ENCODE data around the gene GPR75. TPM values are rescaled to one million over a fixed set of nuclear protein-coding genes. Genes with fewer than 3 reads are reported as not detected.

GPR75 gene
- total and polyA plus RNA-seq, 4 donors, result 10.0 to 17.5 (median 14.0) TPM

GRCh38 chr2:53881360-53881759 lies 21.6 kb upstream of the GPR75 start:
- Histone ChIP-seq H3K27ac (ENCODE audit: low read depth, low read length) (no peak overlapping the region), H3K27me3 (ENCODE audit: control insufficient read depth, insufficient read depth, low read length) (no peaks in the 10 kb centered on the region), H3K36me3 (ENCODE audit: control insufficient read depth, insufficient read depth, low read length) (peaks cover 6% of the 10 kb centered on the region), H3K4me3 (ENCODE audit: low read depth, low read length) (no peak overlapping the region), H3K4me1 (ENCODE audit: control insufficient read depth, insufficient read depth, low read length) (no peaks in the 10 kb centered on the region), H3K9me3 (ENCODE audit: control insufficient read depth, insufficient read depth, low read length) (no peaks in the 10 kb centered on the region)
- 75% methylated on average over 2 of the region's 2 CpGs for WGBS (ENCODE audit: insufficient coverage)
- DNase-seq (ENCODE audit: low read depth in 4 of 6, low spot score in 6 of 6), result no peak

- Histone ChIP-seq H3K36me3 (ENCODE audit: control insufficient read depth, insufficient read depth, low read length) (peaks cover 3% of the 10 kb centered on the region), H3K9me3 (ENCODE audit: control insufficient read depth, insufficient read depth, low read length) (no peaks in the 10 kb centered on the region), H3K27ac (ENCODE audit: low read depth, low read length) (no peak overlapping the region), H3K4me1 (ENCODE audit: control insufficient read depth, insufficient read depth, low read length) (no peaks in the 10 kb centered on the region), H3K27me3 (ENCODE audit: control insufficient read depth, insufficient read depth, low read length) (no peaks in the 10 kb centered on the region), H3K4me3 (ENCODE audit: low read depth, low read length) (no peak overlapping the region)
- no peak for DNase-seq (ENCODE audit: low read depth in 4 of 6, low spot score in 6 of 6)
- whole genome bisulfite sequencing (ENCODE audit: insufficient coverage), result no CpG with 5 or more reads among the region's 3 CpGs
These were observed 21.0 kb upstream of the GPR75 start for GRCh38 chr2:53880756-53881155.

- H3K27ac ChIP-seq (ENCODE audit: low read depth, low read length), result no peak overlapping the region
- no peak for DNase-seq (ENCODE audit: low read depth in 4 of 6, low spot score in 6 of 6)
- no CpG with 5 or more reads among the region's 2 CpGs for WGBS (ENCODE audit: insufficient coverage)
- no peak overlapping the region for H3K4me3 ChIP-seq (ENCODE audit: low read depth, low read length)
- H3K9me3 ChIP-seq (ENCODE audit: control insufficient read depth, insufficient read depth, low read length), result no peaks in the 10 kb centered on the region
- H3K4me1 ChIP-seq (ENCODE audit: control insufficient read depth, insufficient read depth, low read length), result no peaks in the 10 kb centered on the region
- peaks cover 14% of the 10 kb centered on the region for H3K36me3 ChIP-seq (ENCODE audit: control insufficient read depth, insufficient read depth, low read length)
- H3K27me3 ChIP-seq (ENCODE audit: control insufficient read depth, insufficient read depth, low read length), result no peaks in the 10 kb centered on the region
These were observed 17.8 kb upstream of the GPR75 start for GRCh38 chr2:53877556-53877955.

- no peaks in the 10 kb centered on the region for H3K4me1 ChIP-seq (ENCODE audit: control insufficient read depth, insufficient read depth, low read length)
- no peaks in the 10 kb centered on the region for H3K27me3 ChIP-seq (ENCODE audit: control insufficient read depth, insufficient read depth, low read length)
- H3K36me3 ChIP-seq (ENCODE audit: control insufficient read depth, insufficient read depth, low read length), result peaks cover 14% of the 10 kb centered on the region
- no peak overlapping the region for H3K4me3 ChIP-seq (ENCODE audit: low read depth, low read length)
- DNase-seq (ENCODE audit: low read depth in 4 of 6, low spot score in 6 of 6), result no peak
- WGBS (ENCODE audit: insufficient coverage), result no CpG with 5 or more reads among the region's 1 CpG
- H3K9me3 ChIP-seq (ENCODE audit: control insufficient read depth, insufficient read depth, low read length), result no peaks in the 10 kb centered on the region
- H3K27ac ChIP-seq (ENCODE audit: low read depth, low read length), result no peak overlapping the region
These were observed 17.3 kb upstream of the GPR75 start for GRCh38 chr2:53877112-53877511.

- 100% methylated on average over 1 of the region's 7 CpGs for WGBS (ENCODE audit: insufficient coverage)
- Histone ChIP-seq H3K9me3 (ENCODE audit: control insufficient read depth, insufficient read depth, low read length) (no peaks in the 10 kb centered on the region), H3K27ac (ENCODE audit: low read depth, low read length) (no peak overlapping the region), H3K4me1 (ENCODE audit: control insufficient read depth, insufficient read depth, low read length) (no peaks in the 10 kb centered on the region), H3K4me3 (ENCODE audit: low read depth, low read length) (no peak overlapping the region), H3K36me3 (ENCODE audit: control insufficient read depth, insufficient read depth, low read length) (peaks cover 17% of the 10 kb centered on the region), H3K27me3 (ENCODE audit: control insufficient read depth, insufficient read depth, low read length) (no peaks in the 10 kb centered on the region)
- DNase-seq (ENCODE audit: low read depth in 4 of 6, low spot score in 6 of 6), result no peak
These were observed 14.7 kb upstream of the GPR75 start for GRCh38 chr2:53874401-53874950.

GRCh38 chr2:53867773-53868172 lies 8.0 kb upstream of the GPR75 start:
- WGBS (ENCODE audit: insufficient coverage), result no CpG with 5 or more reads among the region's 2 CpGs
- no peaks in the 10 kb centered on the region for H3K27me3 ChIP-seq (ENCODE audit: control insufficient read depth, insufficient read depth, low read length)
- H3K4me1 ChIP-seq (ENCODE audit: control insufficient read depth, insufficient read depth, low read length), result no peaks in the 10 kb centered on the region
- no peak overlapping the region for H3K4me3 ChIP-seq (ENCODE audit: low read depth, low read length)
- H3K36me3 ChIP-seq (ENCODE audit: control insufficient read depth, insufficient read depth, low read length), result peaks cover 15% of the 10 kb centered on the region
- no peak for DNase-seq (ENCODE audit: low read depth in 4 of 6, low spot score in 6 of 6)
- no peaks in the 10 kb centered on the region for H3K9me3 ChIP-seq (ENCODE audit: control insufficient read depth, insufficient read depth, low read length)
- no peak overlapping the region for H3K27ac ChIP-seq (ENCODE audit: low read depth, low read length)

GRCh38 chr2:53867169-53867568 lies 7.4 kb upstream of the GPR75 start:
- no peaks in the 10 kb centered on the region for H3K27me3 ChIP-seq (ENCODE audit: control insufficient read depth, insufficient read depth, low read length)
- no peak overlapping the region for H3K4me3 ChIP-seq (ENCODE audit: low read depth, low read length)
- no peak for DNase-seq (ENCODE audit: low read depth in 4 of 6, low spot score in 6 of 6)
- no peak overlapping the region for H3K27ac ChIP-seq (ENCODE audit: low read depth, low read length)
- peaks cover 15% of the 10 kb centered on the region for H3K36me3 ChIP-seq (ENCODE audit: control insufficient read depth, insufficient read depth, low read length)
- H3K4me1 ChIP-seq (ENCODE audit: control insufficient read depth, insufficient read depth, low read length), result no peaks in the 10 kb centered on the region
- H3K9me3 ChIP-seq (ENCODE audit: control insufficient read depth, insufficient read depth, low read length), result no peaks in the 10 kb centered on the region
- 100% methylated on average over 4 of the region's 5 CpGs for WGBS (ENCODE audit: insufficient coverage)

- DNase-seq (ENCODE audit: low read depth in 4 of 6, low spot score in 6 of 6), result no peak
- no peak overlapping the region for H3K27ac ChIP-seq (ENCODE audit: low read depth, low read length)
- peaks cover 9% of the 10 kb centered on the region for H3K36me3 ChIP-seq (ENCODE audit: control insufficient read depth, insufficient read depth, low read length)
- no peak overlapping the region for H3K4me3 ChIP-seq (ENCODE audit: low read depth, low read length)
- H3K27me3 ChIP-seq (ENCODE audit: control insufficient read depth, insufficient read depth, low read length), result no peaks in the 10 kb centered on the region
- WGBS (ENCODE audit: insufficient coverage), result no CpG with 5 or more reads among the region's 5 CpGs
- H3K4me1 ChIP-seq (ENCODE audit: control insufficient read depth, insufficient read depth, low read length), result no peaks in the 10 kb centered on the region
- H3K9me3 ChIP-seq (ENCODE audit: control insufficient read depth, insufficient read depth, low read length), result no peaks in the 10 kb centered on the region
These were observed 6.2 kb upstream of the GPR75 start for GRCh38 chr2:53865962-53866361.

GRCh38 chr2:53865264-53865663 lies 5.5 kb upstream of the GPR75 start:
- 25% methylated on average over 1 of the region's 2 CpGs for WGBS (ENCODE audit: insufficient coverage)

GRCh38 chr2:53863538-53864227 lies 3.9 kb upstream of the GPR75 start:
- peaks cover 9% of the 10 kb centered on the region for H3K36me3 ChIP-seq (ENCODE audit: control insufficient read depth, insufficient read depth, low read length)
- H3K4me1 ChIP-seq (ENCODE audit: control insufficient read depth, insufficient read depth, low read length), result no peaks in the 10 kb centered on the region
- H3K9me3 ChIP-seq (ENCODE audit: control insufficient read depth, insufficient read depth, low read length), result no peaks in the 10 kb centered on the region
- no peak overlapping the region for H3K4me3 ChIP-seq (ENCODE audit: low read depth, low read length)
- 100% methylated on average over 2 of the region's 6 CpGs for WGBS (ENCODE audit: insufficient coverage)
- no peak overlapping the region for H3K27ac ChIP-seq (ENCODE audit: low read depth, low read length)
- no peaks in the 10 kb centered on the region for H3K27me3 ChIP-seq (ENCODE audit: control insufficient read depth, insufficient read depth, low read length)
- no peak for DNase-seq (ENCODE audit: low read depth in 4 of 6, low spot score in 6 of 6)

More at GRCh38 chr2:53865264-53865663, 5.5 kb upstream of the GPR75 start:
- DNase-seq (ENCODE audit: low read depth in 4 of 6, low spot score in 6 of 6), result peak in 1 of 6 donors; percentile 3
- Histone ChIP-seq H3K4me1 (ENCODE audit: control insufficient read depth, insufficient read depth, low read length) (no peaks in the 10 kb centered on the region), H3K4me3 (ENCODE audit: low read depth, low read length) (no peak overlapping the region), H3K27ac (ENCODE audit: low read depth, low read length) (no peak overlapping the region), H3K27me3 (ENCODE audit: control insufficient read depth, insufficient read depth, low read length) (no peaks in the 10 kb centered on the region), H3K9me3 (ENCODE audit: control insufficient read depth, insufficient read depth, low read length) (no peaks in the 10 kb centered on the region), H3K36me3 (ENCODE audit: control insufficient read depth, insufficient read depth, low read length) (peaks cover 9% of the 10 kb centered on the region)
